CD4-positive, alpha-beta T cell treated with Interferon gamma for 1 hour (primary cell): Measurements from ENCODE around the gene ELAC1.
"Not testable (repeated sequence)": the region's sequence is repeated elsewhere in the genome, so short reads cannot be mapped to it uniquely, and the experiment has no call there.

Experiments
- DNase-seq: peaks from one replicate; pipeline ENCODE4 v3.0.0-alpha.2; 2020

Gene ELAC1, protein sequence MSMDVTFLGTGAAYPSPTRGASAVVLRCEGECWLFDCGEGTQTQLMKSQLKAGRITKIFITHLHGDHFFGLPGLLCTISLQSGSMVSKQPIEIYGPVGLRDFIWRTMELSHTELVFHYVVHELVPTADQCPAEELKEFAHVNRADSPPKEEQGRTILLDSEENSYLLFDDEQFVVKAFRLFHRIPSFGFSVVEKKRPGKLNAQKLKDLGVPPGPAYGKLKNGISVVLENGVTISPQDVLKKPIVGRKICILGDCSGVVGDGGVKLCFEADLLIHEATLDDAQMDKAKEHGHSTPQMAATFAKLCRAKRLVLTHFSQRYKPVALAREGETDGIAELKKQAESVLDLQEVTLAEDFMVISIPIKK

DNA sequence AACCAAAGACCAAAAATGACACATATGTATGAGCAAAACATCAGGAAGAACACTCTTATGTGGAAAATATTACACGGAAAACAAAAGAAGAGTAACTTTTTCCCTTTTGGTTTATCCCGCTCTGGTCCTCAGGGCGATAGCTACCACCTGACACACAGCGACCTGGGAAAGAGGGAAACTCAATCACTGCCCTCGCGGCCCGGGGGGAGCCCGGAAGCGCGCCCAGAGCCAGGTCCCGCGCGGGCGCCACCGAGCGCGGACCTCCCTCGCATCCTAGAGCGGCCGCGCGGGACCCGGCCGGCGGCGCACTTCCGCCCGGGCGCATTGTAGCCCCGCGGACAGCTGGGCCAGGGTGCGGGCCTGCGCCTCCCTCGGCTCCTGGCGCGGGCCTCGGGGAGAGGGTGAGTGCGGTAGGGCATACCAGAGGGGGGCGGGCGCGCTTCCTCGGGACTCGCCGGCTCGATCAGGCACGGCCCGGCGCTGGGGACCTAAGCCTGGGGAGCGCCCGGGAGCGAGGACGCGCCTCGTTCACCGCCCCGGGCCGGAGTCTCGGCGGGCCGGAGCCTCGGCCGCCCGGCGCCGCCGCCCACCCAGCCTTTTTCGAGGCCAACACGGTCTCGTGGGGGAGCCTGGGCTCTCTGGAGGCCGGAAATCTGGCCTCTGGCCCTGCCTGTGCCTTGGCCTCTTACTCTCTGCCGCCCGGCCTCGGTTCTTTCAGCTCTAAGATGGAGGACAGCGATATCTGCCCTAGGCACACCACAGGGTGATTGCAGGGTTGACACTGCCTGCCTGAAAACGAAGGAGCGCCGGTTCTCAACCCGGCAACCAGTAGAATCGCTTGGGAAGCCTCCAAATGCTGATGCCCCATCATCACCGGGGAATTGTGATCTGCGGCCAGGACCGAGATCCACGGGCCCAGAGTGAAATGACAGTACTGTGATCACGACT, at the start of gene ELAC1:
ELAC1 (plus strand) TSS at position 327 of the 948 bp plus-strand sequence. CDS start 6,365 bp downstream, outside the sequence.
- DNase-seq, result peak; percentile 68

GRCh38 chr18:50918153-50918552, 49.7 kb upstream of the ELAC1 start:
- no peak for DNase-seq

DNA sequence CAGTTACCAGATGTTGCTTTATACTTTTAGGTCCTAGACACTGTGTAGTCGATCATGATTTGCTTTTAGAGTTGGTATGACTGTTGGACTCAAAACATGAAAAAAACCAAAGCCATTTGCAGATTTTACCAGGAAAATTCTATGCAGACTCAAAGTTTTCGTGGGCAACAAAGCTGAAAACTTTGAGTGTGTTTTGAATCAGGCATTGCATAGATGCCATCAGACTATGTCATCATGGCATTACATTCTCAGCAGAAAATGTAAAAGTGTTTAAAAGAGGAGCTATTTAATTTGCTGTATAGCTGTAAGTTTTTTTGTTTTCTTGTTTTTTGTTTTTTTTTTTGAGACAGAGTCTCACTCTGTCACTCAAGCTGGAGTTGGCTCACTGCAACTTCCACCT, 43.5 kb upstream of the ELAC1 start:
- no peak for DNase-seq

DNA sequence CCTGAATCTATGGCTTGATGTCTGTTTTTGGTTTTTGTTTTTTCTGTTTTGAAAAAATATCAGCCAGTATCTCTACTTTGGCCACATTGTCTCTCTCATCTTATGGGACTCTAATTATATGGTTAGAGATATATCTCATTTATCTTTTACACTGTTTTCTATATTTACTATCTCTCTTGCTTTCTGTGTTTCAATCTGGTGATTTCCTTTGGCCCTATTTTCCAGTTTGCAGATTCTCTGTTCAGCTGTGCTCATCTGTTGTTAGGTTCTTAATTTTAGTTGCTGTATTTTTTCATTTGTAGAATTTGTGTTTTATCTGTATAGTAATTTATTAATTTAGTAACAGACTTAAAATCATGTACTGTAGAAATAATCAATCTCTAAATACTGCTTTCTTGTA, 41.3 kb upstream of the ELAC1 start:
- DNase-seq, result no peak

DNA sequence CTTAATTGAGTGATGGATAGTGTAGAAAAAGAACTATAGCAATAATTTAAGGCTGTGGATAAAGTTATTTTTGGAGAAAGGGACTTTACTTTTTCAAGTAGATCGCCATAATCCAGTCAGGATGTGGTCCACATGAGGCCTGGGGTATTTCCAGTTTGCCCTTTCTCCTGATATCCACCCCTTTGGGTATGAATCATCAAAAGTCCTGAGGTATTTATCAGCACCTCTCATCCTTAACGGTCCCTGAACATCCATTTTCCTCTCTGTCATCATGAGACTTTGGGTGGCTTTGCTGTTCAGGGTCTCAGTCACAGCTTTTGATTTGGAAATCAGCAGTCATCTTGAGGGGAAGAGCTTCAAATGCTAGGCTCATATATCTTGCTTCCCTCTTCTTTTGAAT, 39.3 kb upstream of the ELAC1 start:
- no peak for DNase-seq

- no peak for DNase-seq
These were observed 34.2 kb upstream of the ELAC1 start for GRCh38 chr18:50933684-50934083.

DNA sequence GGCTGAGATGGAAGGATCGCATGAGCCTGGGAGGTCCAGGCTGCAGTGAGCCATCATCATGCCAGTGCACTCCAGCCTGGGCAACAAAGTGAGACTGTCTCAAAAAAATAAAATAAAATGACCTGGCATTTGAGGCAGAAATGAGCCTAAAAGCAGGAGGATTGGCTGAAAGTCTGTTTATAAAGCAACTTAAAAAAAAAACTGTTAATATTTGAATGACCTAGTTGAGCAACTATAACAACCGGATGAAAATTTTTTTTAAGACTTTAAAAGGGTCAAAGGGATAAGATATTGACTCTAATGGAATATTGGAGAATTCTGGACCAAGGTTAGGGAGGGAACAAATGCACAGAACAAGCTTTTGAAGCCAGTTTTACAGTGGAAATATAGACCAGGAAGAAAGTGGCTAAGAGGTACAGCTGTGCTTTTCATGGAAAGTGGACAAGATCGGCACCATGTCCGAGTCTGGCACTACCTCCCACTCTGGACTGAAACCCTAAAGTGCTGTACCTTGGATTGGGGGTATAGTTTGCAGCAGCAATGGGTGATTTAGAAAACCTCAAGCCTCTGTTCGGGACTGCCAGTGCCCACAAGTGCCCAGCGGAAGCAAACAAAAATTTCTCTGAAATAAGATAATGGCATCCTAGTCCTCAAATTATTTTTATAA, 33.2 kb upstream of the ELAC1 start:
- DNase-seq, result no peak

- no peak for DNase-seq
These were observed 32.2 kb upstream of the ELAC1 start for GRCh38 chr18:50935493-50936191.

DNA sequence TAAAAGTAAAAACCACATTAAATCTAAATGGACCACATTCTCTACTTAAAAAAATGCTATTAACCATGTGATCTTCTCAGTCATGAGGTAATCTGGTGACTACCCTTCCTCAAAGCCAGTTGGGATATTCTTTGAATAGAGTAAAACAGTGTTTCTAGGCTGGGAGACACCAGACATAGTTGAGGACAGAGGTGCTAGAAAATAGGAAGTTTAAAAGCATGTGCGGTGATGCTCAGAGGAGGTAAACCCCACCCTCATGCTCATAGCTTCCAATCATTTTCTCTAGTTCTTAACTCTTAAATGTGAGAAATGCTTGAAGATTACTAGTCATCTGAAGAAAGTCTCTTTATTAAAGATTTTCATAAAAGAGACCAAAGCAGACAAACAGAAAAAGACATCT, 30.7 kb upstream of the ELAC1 start:
- no peak for DNase-seq

GRCh38 chr18:50938912-50939311, 28.9 kb upstream of the ELAC1 start:
- no peak for DNase-seq

DNA sequence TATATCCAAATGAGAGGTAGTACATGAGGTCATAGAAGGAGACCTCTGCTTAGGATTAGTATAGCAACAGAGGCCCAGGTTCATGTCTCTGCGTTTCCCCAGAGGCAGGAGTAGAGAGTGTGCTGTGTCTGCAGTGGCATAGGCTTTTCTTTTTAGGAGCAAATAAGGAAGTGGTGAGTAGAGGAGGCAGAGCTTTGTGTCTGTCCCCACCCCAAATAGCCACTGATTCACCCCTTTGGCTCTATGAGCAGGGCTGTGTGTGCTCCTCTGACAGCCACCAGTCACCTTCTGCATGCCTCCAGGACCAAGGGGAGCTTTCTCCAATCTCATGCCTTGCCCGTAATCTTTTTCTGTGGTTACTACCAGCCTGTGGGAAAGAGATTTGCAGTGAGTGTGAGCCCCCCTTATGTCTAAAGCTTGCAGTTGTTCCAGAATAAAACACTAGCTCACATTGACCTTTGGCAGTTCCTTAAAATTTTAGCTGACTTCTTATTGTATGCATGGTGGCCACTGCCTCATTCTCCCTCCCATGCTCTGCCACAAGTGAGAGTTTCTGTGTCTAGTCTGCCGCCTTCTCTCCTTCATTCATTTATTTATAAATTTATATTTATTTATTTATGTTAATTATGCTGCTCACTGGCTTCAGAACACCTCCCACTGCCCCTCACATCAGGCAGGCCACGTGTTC, 23.5 kb upstream of the ELAC1 start:
- no peak for DNase-seq

GRCh38 chr18:50945918-50946317, 21.9 kb upstream of the ELAC1 start:
- not testable (repeated sequence) for DNase-seq

- DNase-seq, result no peak
These were observed 19.9 kb upstream of the ELAC1 start for GRCh38 chr18:50947899-50948298.

DNA sequence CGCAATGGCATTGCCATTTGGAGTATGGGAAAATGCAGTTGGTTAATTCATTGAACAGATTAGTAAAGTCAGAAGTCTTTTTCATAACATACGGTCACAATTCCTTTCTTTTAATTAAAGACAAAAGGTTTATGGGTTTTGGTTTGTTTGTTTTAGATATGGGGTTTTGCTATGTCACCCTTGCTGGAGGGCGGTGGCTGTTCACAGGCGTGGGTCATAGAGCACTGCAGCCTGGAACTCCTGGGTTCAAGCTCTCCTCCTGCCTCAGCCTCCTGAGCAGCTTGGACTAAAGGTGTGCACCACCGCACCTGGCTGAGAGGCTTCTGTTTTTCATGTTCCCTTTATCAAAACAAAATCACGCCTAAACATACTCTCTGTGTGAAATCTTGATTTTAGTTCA, 18.7 kb upstream of the ELAC1 start:
- DNase-seq, result no peak

- no peak for DNase-seq
These were observed 17.2 kb upstream of the ELAC1 start for GRCh38 chr18:50950626-50951025.

GRCh38 chr18:50953822-50954221, 14.0 kb upstream of the ELAC1 start:
- DNase-seq, result no peak

- no peak for DNase-seq
These were observed 12.6 kb upstream of the ELAC1 start for GRCh38 chr18:50955253-50955652.

GRCh38 chr18:50956116-50956515, 11.7 kb upstream of the ELAC1 start:
- DNase-seq, result no peak

- no peak for DNase-seq
These were observed 5.9 kb upstream of the ELAC1 start for GRCh38 chr18:50961974-50962373.

DNA sequence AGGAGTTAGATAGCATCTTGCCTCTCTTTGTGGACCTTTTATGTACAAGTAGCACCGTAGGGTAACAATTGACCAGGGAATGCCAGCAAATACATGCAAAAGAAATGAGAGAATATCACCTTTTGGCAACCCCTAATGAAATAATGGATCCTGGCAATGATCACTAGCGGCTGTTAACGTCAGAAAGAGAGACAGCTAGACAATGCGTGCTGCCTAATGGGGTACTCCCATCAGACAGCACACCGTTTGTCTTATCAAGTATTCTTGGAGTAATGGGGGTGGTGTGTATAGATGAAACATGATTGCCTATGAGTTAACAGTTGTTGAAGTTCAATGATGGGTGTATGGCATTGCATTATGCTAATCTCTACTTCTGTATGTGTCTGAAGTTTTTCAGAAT, 1.6 kb downstream of the ELAC1 start:
- no peak for DNase-seq

GRCh38 chr18:50970006-50970405, 2.2 kb downstream of the ELAC1 start:
- no peak for DNase-seq

DNA sequence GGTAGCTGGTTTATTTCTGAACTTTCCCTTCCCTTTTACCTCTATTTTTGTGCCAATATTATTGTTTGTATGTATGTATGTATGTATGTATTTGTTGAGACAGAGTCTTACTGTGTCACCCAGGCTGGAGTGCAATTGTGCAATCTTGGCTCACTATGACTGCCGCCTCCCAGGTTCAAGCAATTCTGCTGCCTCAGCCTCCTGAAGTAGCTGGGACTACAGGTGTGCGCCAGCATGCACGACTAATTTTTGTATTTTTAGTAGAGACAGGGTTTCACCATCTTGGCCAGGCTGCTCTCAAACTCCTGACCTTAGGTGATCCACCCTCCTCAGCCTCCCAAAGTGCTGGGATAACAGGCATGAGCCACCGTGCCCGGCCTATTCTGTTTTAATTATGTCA, 4.6 kb downstream of the ELAC1 start:
- not testable (repeated sequence) for DNase-seq
